LNCAP (cell line): ENCODE measurements around the gene CMTM8.

Source experiments
- CTCF ChIP-seq: fragments of 450-650 bp; IDR thresholded peaks from 2 replicates; pipeline ENCODE4 v1.5.1; 2017; ENCODE audit warnings: mild to moderate bottlenecking

Gene CMTM8

DNA sequence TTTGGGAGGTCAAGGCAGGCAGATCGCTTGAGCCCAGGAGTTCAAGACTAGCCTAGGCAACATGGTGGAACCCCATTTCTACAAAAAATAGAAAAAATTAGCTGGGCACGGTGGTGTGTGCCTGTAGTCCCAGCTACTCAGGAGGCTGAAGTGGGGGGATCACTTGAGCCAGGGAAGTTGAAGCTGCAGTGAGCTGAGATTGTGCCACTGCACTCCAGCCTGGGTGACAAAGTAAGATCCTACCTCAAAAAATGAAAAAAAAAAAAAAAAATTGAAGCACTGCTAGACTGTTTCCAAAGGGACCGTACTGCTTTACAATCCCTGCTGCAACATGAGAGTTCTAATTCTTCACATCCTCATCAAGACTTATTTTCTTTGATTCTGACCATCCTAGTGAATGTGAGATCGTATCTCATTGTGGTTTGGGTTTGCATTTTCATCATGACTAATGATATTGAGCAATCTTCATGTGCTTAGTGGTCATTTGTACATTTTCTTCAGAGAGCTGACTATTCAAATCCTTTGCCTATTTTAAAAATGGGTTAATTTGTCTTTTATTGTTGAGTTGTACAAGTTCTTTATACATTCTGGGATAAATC, 10.8 kb downstream of the CMTM8 start:
- TF ChIP-seq CTCF: no peak

DNA sequence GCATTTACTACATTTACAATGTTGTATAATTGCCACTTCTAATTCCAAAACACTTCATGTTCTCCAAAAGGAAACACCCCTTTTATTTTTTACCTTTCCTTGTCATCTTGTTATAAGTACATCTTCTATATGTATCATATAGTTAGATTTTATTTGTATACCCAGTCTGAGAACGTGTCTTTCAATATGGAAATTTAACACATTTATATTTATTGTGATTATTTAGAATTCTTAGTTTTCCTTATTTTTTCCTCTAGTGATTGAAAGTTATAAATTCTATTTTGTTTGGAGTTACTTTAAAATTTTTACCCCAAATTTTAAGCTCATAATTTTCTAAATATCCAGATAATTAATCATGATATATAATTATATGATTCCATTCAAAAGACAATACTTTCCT, 15.8 kb downstream of the CMTM8 start:
- no peak for TF ChIP-seq CTCF

DNA sequence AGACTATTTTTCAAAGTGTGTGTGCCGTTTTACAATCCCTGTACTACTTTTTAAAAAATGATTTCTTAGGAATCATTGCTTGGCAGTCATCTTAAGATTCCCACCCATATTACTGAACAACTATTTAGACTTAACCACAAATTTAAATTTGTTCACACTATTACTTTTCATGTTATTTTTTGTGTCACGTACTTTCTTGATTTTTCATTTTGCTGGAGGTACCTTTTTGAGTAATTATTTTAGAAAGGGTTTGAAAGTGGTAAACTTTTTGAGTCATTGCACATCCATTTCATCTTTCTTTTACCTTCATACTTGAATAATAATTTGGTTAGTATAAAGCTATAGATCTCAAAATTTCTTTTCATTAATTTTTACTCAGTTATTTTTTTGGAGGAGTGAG, 16.9 kb downstream of the CMTM8 start:
- no peak for TF ChIP-seq CTCF

GRCh38 chr3:32256206-32256605, 17.7 kb downstream of the CMTM8 start:
- no peak for TF ChIP-seq CTCF

DNA sequence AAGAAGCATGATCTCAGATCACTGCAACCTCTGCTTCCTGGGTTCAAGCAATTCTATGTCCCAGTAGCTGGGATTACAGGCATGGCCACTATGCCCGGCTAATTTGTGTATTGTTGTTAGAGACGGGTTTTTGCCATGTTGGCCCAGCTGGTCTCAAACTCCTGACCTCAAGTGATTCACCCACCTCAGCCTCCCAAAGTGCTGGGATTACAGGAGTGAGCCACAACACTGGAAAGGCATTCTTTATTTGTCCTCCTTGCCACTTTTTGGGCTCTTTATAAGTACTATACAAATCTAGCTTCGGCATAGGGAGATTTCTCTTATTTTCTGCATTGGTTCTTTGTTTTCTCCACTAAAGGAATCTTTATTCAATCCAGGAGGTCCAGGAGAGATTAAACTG, 18.6 kb downstream of the CMTM8 start:
- TF ChIP-seq CTCF: no peak

- no peak for TF ChIP-seq CTCF
These were observed 19.4 kb downstream of the CMTM8 start for GRCh38 chr3:32257641-32258438.

DNA sequence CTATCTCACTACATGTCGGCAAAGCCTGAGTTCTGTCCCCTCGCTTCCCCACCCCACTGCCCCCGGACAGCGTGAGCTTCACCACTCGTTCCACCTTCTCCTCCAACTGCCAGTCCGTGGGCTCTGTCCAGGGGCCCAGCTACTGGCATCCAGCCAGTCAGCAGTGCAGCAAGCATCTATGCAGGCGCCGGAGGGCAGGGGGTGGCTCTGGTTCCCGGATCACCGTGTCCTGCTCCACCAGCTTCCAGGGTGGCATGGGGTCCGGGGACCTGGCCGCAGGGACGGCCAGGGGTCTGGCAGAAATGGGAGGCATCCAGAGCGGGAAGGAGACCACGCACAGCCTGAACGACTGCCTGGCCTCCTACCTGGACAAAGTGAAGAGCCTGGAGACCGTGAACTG, 20.4 kb downstream of the CMTM8 start:
- no peak for TF ChIP-seq CTCF
